Activated CD8-positive, alpha-beta memory T cell treated with anti-CD3 and anti-CD28 coated beads, Interleukin-2, amount 50 U/mL, for 24 hours (primary cell): ENCODE data around the gene PUM1.

Source experiments
- DNase-seq: peaks from one replicate; pipeline ENCODE4 v3.0.0-alpha.2; 2020; ENCODE audit errors: extremely low read depth

Gene PUM1

GRCh38 chr1:31029026-31029425 is 36.5 kb downstream of the PUM1 start:
- no peak for DNase-seq

GRCh38 chr1:31027693-31028526 is 37.6 kb downstream of the PUM1 start:
- no peak for DNase-seq

- no peak for DNase-seq
Measured at GRCh38 chr1:31022259-31022658, 43.3 kb downstream of the PUM1 start.

- DNase-seq, result no peak
Measured at GRCh38 chr1:31020007-31020790, 45.3 kb downstream of the PUM1 start.

- DNase-seq, result no peak
Measured at GRCh38 chr1:31019401-31019800, 46.1 kb downstream of the PUM1 start.

- DNase-seq, result no peak
Measured at GRCh38 chr1:31016868-31017267, 48.6 kb downstream of the PUM1 start.

- no peak for DNase-seq
Measured at GRCh38 chr1:31013187-31013864, 52.2 kb downstream of the PUM1 start.

- DNase-seq, result no peak
Measured at GRCh38 chr1:31012210-31012924, 53.1 kb downstream of the PUM1 start.

GRCh38 chr1:31011719-31012118 is 53.8 kb downstream of the PUM1 start:
- no peak for DNase-seq

GRCh38 chr1:31010086-31010989 is 55.2 kb downstream of the PUM1 start:
- no peak for DNase-seq

GRCh38 chr1:31007462-31007991 is 58.0 kb downstream of the PUM1 start:
- no peak for DNase-seq

- no peak for DNase-seq
Measured at GRCh38 chr1:31006747-31007146, 58.8 kb downstream of the PUM1 start.

GRCh38 chr1:31005617-31006166 is 59.8 kb downstream of the PUM1 start:
- DNase-seq, result no peak

- no peak for DNase-seq
Measured at GRCh38 chr1:31005198-31005597, 60.3 kb downstream of the PUM1 start.

GRCh38 chr1:31004231-31004621 is 61.3 kb downstream of the PUM1 start:
- no peak for DNase-seq

GRCh38 chr1:31003613-31004230 is 61.8 kb downstream of the PUM1 start:
- no peak for DNase-seq

GRCh38 chr1:31000301-31000700 is 65.2 kb downstream of the PUM1 start:
- DNase-seq, result no peak

GRCh38 chr1:30998887-30999286 is 66.6 kb downstream of the PUM1 start:
- DNase-seq, result no peak

GRCh38 chr1:30998171-30998570 is 67.3 kb downstream of the PUM1 start:
- DNase-seq, result no peak
